Ascending aorta (tissue), 2 donors: ENCODE data around the gene KLHL35. TPM values are rescaled to one million over a fixed set of nuclear protein-coding genes. Genes with fewer than 3 reads are reported as not detected.
"Not testable (repeated sequence)": the region's sequence is repeated elsewhere in the genome, so short reads cannot be mapped to it uniquely, and the experiment has no call there.

Experiments
- DNase-seq, 2 donors: peaks; one replicate each; pipeline ENCODE4 v3.0.0-alpha.2; 2019; ENCODE audit warnings: low spot score in 2 of 2
- H3K27ac ChIP-seq, 2 donors: fragments of 200-600 bp; sonication (generic); one replicate each; pipeline ENCODE4 v1.5.1; 2016 to 2017; ENCODE audit warnings: mild to moderate bottlenecking in 1 of 2
- H3K27me3 ChIP-seq: fragments of 200-600 bp; sonication (generic); one replicate; pipeline ENCODE4 v1.5.1; 2017
- H3K36me3 ChIP-seq, 2 donors: fragments of 200-600 bp; sonication (generic); one replicate each; pipeline ENCODE4 v1.5.1; 2016
- H3K4me1 ChIP-seq, 2 donors: fragments of 200-600 bp; sonication (generic); one replicate each; pipeline ENCODE4 v1.5.1; 2016 to 2017; ENCODE audit warnings: mild to moderate bottlenecking in 1 of 2
- H3K4me3 ChIP-seq, 2 donors: fragments of 200-600 bp; sonication (generic); one replicate each; pipeline ENCODE4 v1.5.1; 2016 to 2017; ENCODE audit warnings: mild to moderate bottlenecking in 1 of 2
- H3K9me3 ChIP-seq, 2 donors: fragments of 200-600 bp; sonication (generic); one replicate each; pipeline ENCODE4 v1.5.1; 2016
- intact Hi-C: fragments of 100-400 bp; cut with DNase I; formaldehyde crosslinking; loops from one replicate; pipeline ENCODE4 v1.15.1; 2023
- total RNA-seq: library from RNA; depleted of rRNA; stranded (reverse); fragments of >200 nt; gene quantifications from one replicate; pipeline ENCODE4 v1.1.0, GENCODE V29; 2016
- TF ChIP-seq, protein P1 (sequence below), 3 experiments: fragments of 200-600 bp in 2 of 3; fragments of 450-650 bp in 1 of 3; sonication (generic) in 2 of 3; IDR thresholded peaks; one replicate each; pipeline ENCODE4 v1.5.1; 2016 to 2019; ENCODE audit warnings: antibody characterized with exemption in 3 of 3, mild to moderate bottlenecking in 1 of 3, moderate library complexity in 1 of 3

KLHL35 gene
- total RNA-seq, 1 donor from 2014 or later: not detected

DNA sequence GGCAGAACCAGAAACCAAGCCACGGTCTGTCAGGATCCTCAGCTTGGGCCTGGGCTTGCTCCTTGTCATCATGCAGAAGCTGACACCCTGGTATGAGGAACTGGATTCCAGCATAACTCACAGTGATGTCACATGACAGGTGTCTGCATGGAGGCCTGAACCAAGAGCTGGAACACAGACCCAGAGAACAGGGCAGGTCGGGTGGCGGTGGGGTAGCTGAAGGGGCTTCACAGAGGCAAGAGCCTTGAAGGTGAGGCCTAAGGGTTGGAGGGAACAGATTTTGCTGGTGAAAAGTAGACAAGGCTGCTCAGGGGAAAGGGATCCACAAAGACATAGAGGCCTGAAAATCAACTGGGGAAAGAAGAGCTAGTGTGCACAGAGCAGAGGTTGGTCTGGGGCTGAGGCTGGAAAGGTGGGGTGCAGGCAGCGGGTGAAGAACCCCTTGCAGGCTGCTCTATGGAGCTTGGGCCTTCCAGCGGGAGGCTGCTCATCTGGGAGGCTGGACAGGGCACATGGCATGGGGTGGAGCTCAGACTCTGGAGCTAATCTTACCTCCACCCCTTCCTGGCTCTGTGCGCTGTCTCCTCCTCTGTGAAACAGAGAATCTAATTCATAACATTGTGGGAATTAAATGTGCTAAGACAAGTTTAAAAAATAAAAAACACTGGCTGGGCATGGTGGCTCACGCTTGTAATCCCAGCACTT, 52.1 kb downstream of the KLHL35 start:
- Histone ChIP-seq H3K4me1 (no peaks in the 10 kb centered on the region), H3K36me3 (no peaks in the 10 kb centered on the region), H3K4me3 (no peak overlapping the region), H3K27ac (no peak overlapping the region), H3K9me3 (no peaks in the 10 kb centered on the region), H3K27me3 (no peaks in the 10 kb centered on the region)
- DNase-seq: no peak
- intact Hi-C loops: no loop called here
- TF ChIP-seq, protein P1, sequence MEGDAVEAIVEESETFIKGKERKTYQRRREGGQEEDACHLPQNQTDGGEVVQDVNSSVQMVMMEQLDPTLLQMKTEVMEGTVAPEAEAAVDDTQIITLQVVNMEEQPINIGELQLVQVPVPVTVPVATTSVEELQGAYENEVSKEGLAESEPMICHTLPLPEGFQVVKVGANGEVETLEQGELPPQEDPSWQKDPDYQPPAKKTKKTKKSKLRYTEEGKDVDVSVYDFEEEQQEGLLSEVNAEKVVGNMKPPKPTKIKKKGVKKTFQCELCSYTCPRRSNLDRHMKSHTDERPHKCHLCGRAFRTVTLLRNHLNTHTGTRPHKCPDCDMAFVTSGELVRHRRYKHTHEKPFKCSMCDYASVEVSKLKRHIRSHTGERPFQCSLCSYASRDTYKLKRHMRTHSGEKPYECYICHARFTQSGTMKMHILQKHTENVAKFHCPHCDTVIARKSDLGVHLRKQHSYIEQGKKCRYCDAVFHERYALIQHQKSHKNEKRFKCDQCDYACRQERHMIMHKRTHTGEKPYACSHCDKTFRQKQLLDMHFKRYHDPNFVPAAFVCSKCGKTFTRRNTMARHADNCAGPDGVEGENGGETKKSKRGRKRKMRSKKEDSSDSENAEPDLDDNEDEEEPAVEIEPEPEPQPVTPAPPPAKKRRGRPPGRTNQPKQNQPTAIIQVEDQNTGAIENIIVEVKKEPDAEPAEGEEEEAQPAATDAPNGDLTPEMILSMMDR (IDR thresholded peaks at IDR 0.05): no peak

- Histone ChIP-seq H3K4me1 (no peaks in the 10 kb centered on the region), H3K36me3 (no peaks in the 10 kb centered on the region), H3K27ac (no peak overlapping the region), H3K9me3 (no peaks in the 10 kb centered on the region), H3K4me3 (no peak overlapping the region), H3K27me3 (no peaks in the 10 kb centered on the region)
- no peak for DNase-seq
- TF ChIP-seq, protein P1 (IDR thresholded peaks at IDR 0.05): no peak
- intact Hi-C loops: no loop called here
These were observed 52.8 kb downstream of the KLHL35 start for GRCh38 chr11:75380245-75380644.

GRCh38 chr11:75378776-75379175, 54.2 kb downstream of the KLHL35 start:
- H3K36me3 ChIP-seq, H3K9me3 ChIP-seq, H3K27me3 ChIP-seq, intact Hi-C loops, H3K4me1 ChIP-seq, H3K27ac ChIP-seq, DNase-seq, H3K4me3 ChIP-seq: not testable (repeated sequence)

GRCh38 chr11:75376175-75376574, 56.8 kb downstream of the KLHL35 start:
- TF ChIP-seq, protein P1 (IDR thresholded peaks at IDR 0.05): no peak
- Histone ChIP-seq H3K36me3 (no peaks in the 10 kb centered on the region), H3K4me1 (no peaks in the 10 kb centered on the region), H3K4me3 (no peak overlapping the region), H3K9me3 (no peaks in the 10 kb centered on the region), H3K27ac (no peak overlapping the region), H3K27me3 (no peaks in the 10 kb centered on the region)
- no peak for DNase-seq
- intact Hi-C loops: no loop called here

GRCh38 chr11:75375626-75376025, 57.4 kb downstream of the KLHL35 start:
- no peaks in the 10 kb centered on the region for H3K9me3 ChIP-seq
- DNase-seq: no peak
- no peak overlapping the region for H3K27ac ChIP-seq
- TF ChIP-seq, protein P1 (IDR thresholded peaks at IDR 0.05): no peak
- intact Hi-C loops: no loop called here
- H3K4me3 ChIP-seq: no peak overlapping the region
- no peaks in the 10 kb centered on the region for H3K27me3 ChIP-seq
- H3K36me3 ChIP-seq: no peaks in the 10 kb centered on the region
- no peaks in the 10 kb centered on the region for H3K4me1 ChIP-seq

DNA sequence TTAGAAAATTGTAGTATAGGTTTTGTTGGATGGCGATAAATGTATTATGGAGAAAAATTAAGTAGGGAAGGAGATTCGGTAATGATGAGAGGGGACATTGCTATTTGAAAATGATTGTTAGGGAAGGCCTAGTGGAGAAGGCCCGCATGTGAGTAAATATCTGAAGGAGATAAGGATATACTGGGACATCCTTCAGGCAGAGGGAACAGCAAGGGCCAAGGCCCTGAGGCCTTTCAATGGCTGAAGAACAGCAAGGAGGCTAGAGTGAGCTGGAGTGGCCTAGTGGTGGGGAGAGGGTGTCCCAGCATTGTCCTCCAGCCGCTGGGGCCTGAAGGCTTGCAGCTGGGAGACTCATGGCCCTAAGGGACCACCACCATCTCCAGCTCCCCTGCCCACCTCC, 58.4 kb downstream of the KLHL35 start:
- intact Hi-C loops: no loop called here
- TF ChIP-seq, protein P1 (IDR thresholded peaks at IDR 0.05): no peak
- H3K4me1 ChIP-seq: no peaks in the 10 kb centered on the region
- no peak overlapping the region for H3K4me3 ChIP-seq
- no peaks in the 10 kb centered on the region for H3K27me3 ChIP-seq
- H3K27ac ChIP-seq: no peak overlapping the region
- DNase-seq: no peak
- H3K9me3 ChIP-seq: no peaks in the 10 kb centered on the region
- H3K36me3 ChIP-seq: no peaks in the 10 kb centered on the region
